ENCODE results near the gene CLPSL1.
"Not testable (repeated sequence)": the region's sequence is repeated elsewhere in the genome, so short reads cannot be mapped to it uniquely, and the experiment has no call there.

Gene CLPSL1, protein sequence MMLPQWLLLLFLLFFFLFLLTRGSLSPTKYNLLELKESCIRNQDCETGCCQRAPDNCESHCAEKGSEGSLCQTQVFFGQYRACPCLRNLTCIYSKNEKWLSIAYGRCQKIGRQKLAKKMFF

DNA sequence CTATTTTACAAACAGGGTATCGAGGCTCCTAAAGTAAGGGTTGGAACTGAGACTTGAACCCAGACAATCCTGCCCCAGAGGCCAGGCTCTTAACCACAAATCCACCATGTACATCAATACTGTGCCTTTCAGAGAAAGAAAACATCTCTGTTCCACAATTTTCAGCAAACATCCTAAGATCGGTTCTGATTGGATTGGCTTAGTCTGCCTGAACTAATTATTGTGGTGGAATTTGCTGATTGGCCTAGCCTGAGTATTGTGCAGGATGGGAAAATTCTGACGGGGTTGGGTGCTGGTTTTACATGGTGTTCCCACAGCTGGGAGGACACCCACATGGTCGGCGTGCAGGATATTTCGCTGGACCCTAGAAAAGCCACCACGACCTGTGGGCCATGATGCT, at the start of gene CLPSL1:
Gene CLPSL1 (plus strand): TSS at position 301 of the 400 bp plus-strand sequence. CDS start 92 bp downstream, at position 393.
- no peak for DNase-seq

DNA sequence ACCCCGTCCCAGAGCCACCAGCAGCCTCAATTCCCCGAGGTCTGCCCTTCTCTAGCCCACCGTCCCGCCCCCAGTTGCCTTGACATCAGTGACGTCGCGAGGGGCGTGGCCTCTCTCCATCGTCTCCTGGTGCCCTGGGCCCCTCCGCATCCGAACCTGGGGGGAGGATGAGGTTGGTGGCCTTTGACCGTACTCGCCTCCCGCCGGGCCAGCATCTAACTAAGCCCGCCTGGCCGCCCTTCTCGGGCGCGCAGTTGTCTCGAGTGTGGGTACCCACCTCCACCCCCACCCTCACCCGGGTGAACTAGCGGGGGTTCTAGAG, 49.4 kb upstream of the CLPSL1 start:
- peak; percentile 90 for DNase-seq

DNA sequence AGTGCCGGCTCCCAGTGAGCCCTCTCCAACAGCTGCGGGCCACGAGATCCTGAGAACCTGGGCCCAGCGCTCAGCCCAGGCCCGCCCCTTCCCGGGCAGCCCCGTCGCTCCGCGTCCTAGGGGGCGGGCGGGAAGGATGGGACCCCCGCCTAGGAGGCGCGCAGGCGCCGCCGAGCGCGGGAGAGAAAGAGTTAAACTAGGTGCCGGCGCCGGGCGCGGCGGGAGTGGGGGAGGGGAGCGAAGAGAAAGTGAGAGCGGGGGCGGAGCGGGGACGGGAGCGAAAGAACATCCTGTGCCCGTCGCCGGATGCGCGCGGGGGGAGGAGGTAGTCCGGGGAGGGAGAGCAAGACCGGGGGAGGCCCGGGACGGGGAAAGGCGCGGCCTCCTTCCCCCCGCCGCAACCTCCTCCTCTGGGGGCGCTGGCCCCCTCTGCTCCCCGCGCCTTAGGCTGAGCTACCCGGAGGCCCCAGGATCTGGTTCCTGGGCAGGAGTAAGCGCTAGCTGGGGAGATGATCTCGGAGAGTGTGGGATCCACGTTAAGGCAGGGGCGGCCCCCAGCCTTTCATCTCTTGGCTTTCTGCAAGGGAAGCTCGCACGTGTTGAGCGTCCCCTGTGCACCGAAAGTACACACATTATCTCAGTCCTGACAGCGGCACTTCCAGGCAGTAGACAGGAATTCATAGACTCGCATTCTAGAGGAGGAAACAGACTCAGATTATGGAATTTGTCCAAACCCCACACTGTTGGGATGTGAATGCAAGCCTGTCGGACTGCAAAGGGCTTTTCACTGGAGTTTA, 48.9 kb upstream of the CLPSL1 start:
- peak; percentile 93 for DNase-seq

DNA sequence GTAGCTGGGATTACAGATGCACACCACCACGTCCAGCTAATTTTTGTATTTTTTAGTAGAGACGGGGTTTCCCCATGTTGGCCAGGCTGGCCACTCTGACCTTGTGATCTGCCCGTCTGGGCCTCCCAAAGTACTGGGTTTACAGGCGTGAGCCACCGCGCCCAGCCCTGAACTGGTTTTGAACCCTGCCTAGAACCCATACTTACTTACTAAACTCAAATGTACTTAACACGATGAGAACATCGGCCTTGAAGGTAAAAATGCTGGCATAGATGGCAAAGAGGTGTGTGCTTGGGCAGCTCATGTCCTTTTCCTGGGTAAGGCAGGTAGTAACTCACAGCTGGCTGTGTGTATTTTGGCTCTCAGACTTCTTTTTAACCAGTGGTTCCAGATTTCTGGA, 47.2 kb upstream of the CLPSL1 start:
- no peak for DNase-seq

GRCh38 chr6:35734319-35734718, 46.5 kb upstream of the CLPSL1 start:
- not testable (repeated sequence) for DNase-seq

GRCh38 chr6:35735452-35735851, 45.4 kb upstream of the CLPSL1 start:
- no peak for DNase-seq

GRCh38 chr6:35736253-35736894, 44.4 kb upstream of the CLPSL1 start:
- DNase-seq, result peak; percentile 90

DNA sequence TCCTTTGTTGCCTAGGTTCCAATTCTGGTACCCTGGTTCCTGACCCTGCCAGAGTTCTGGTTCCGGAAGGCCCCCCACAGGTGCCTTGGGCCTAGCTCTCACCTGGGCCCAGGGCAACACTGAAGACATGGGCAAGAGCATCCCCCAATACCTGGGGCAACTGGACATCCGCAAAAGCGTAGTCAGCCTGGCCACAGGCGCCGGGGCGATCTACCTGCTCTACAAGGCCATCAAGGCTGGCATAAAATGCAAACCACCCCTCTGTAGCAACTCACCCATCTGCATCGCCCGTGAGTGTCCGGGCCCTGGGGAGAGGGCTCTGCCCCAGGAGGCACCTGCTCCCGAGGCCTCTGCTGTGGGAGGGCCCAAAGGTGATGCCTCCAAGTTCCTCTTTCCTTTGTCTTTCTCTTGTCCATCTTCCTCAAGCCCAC, 43.8 kb upstream of the CLPSL1 start, which contains the start of gene ARMC12:
Gene ARMC12 (plus strand): TSS at position 51 of the 431 bp plus-strand sequence. CDS start 77 bp downstream, at position 128.
- no peak for DNase-seq

DNA sequence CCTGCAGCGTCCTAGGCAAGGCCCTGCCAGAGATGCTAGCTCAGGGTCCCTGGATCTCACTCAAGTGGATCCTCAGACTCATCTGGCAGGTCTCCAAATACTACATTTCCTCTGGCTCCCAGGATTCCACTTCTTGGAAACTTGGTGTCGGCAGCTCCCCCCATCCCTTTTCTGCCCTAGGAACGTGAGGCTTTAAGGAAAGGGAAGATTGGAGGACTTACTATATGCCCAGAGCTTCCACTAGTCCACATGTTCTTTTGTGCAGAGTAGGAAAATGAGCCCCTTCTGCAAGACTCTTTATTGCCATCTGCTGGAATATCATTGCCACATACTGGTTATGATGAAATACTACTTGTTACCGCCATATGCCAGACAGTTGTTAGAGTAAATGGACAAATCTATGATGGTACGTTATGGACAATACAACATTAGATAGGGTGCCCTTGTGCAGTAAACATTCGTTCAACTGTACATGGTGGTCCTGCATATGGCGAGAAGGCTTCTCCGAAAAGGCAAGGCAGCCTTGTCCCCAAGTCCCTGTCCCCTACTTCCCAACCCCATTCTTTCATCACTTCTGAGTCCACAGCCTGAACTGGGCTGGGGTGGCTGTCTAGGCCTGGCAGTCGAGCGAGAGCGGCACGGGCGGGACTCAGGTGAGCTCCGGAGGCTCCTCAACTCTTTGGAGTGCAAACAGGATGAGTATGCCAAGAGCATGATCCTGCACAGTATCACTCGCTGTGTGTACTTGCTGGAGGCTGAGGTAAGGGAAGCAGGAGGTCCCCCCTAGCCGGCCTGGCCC, 43.2 kb upstream of the CLPSL1 start:
- no peak for DNase-seq

DNA sequence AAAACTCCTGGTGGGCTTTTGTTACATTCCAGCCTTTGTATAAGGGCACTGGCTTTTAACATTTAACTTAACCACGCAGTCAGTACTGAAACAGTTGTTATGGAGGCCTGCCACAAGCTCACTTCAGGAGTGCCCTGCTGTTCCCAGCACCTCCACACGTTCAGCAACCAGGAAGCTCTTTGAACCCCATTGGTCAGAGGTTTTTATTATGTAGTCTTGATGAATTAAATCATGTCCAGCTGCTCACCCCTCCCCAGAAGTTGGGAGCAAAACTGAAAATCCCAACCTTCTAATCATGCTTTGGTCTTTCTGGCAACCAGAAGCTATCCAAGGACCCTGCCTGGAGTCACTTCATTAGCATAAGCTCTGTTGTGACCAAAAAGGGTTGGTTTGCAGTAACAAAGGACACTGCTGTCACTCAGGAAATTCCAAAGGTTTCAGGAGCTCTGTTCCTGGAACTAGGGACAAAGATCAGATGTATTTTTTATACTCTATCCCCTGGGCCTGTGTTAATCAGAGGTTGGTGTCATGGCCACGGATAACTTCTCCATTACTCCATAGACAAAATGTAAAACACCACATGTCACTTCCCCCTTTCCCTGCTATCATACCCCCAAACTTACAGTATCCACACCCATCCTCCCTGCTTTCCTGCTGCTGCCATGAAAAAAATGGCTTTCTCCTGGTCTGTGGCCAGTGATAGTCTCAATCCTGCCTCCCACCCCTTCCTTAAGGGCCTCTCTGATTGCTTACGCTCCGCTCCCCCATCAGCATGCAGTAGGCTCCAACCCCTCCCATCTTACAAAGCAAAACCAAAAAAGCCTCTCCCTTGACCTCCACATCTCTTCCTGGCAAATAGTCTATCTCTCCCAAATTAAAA, 40.9 kb upstream of the CLPSL1 start:
- no peak for DNase-seq

DNA sequence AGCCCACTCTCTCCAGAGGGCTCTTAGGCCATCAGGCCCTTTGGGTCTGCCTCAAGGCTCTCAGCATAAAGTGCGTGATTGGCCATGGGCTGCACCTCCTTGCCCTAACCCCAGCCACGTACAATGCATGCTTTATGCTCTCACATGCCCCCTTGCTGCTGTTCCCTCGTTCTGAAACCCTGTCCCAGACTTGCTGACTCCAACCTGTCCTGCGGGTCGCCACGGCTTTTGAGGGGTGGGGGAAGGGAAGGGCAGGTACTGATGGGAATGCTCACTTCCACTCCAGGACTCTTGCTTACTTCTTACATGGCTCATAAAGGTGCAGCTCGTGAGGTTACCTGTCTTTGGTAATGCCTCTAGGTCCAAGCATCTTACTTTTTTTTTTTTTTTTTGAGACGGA, 38.0 kb upstream of the CLPSL1 start:
- no peak for DNase-seq

DNA sequence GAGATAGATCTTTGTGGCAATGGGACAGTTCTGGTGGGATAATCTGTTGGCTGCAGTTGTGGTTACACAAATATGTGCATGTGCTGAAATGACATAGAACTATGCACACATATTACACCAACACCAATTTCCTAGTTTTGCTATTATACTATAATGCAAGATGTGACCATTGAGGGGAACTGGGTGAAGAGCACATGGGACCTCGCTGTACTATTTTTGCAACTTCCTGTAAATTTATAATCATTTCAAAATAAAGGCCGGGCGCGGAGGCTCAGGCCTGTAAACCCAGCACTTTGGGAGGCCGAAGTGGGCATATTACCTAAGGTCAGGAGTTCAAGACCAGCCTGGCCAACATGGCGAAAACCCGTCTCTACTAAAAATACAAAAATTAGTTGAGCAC, 35.3 kb upstream of the CLPSL1 start:
- DNase-seq, result no peak

GRCh38 chr6:35746516-35746915, 34.3 kb upstream of the CLPSL1 start:
- DNase-seq, result no peak

GRCh38 chr6:35747877-35748276, 32.9 kb upstream of the CLPSL1 start:
- DNase-seq, result no peak

- no peak for DNase-seq
Measured at GRCh38 chr6:35750557-35750956, 30.3 kb upstream of the CLPSL1 start.

GRCh38 chr6:35751594-35751993, 29.2 kb upstream of the CLPSL1 start:
- no peak for DNase-seq

DNA sequence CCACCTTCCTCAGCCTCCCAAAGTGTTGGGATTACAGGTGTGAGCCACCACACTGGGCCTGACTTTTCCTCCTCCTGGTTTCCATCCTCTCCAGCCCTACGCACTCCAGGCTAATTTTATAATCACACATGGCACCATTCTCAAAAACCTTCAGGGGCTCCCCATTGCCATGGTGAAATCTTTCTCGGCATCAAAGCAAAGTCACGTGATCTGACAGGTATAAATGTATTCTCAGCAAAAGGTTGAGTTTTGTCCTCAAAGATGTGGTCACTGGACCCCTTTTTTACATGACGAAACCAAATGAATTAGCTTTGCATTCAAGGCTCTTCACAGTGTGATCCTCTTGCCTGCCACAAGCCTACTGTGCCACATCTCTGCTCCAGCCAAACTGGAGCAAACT, 28.5 kb upstream of the CLPSL1 start:
- no peak for DNase-seq

GRCh38 chr6:35754452-35755277, 26.2 kb upstream of the CLPSL1 start:
- no peak for DNase-seq

GRCh38 chr6:35755278-35755924, 25.4 kb upstream of the CLPSL1 start:
- DNase-seq, result no peak

DNA sequence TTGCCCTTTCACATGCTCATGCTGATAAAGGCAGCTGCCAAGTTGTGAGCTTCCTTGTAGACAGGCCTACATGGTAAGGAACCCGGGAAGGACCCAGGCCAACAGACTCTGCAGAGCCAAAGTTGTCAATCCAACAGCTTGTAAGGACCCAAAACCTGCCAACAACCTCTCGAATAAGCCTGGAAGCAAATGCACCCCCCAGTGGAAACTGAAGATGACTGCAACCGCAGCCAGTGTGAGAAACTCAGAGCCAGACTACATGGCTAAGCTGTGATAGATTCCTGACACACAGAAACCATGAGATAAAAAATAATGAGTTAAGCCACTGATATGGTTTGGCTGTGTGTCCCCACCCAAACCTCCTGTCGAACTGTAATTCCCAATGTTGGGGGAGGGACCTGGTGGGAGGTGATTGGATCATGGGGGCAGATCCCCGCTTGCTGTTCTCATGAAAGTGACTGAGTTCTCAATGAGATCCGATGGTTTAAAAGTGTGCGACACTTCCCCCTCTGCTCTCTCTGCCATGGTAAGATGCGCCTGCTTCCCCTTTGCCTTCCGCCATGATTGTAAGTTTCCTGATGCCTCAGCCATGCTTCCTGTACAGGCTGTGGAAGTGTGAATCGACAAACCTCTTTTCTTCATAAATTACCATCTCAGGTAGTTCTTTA, 23.2 kb upstream of the CLPSL1 start:
- DNase-seq, result no peak
